DND-41 (cell line): ENCODE data around the gene KATNIP.

ENCODE experiments used
- EZH2 ChIP-seq: IDR thresholded peaks from 3 replicates; pipeline ENCODE4 v1.6.1; 2012; ENCODE audit warnings: borderline replicate concordance, low read depth, mild to moderate bottlenecking, moderate library complexity, low read length, inconsistent platforms; ENCODE audit not compliant: severe bottlenecking
- TF ChIP-seq, protein P1 (sequence below): IDR thresholded peaks from 2 replicates; pipeline ENCODE4 v1.5.1; 2012; ENCODE audit warnings: borderline replicate concordance, low read length, moderate library complexity, mild to moderate bottlenecking; ENCODE audit not compliant: poor library complexity, severe bottlenecking; ENCODE audit errors: extremely low read depth

DNA sequence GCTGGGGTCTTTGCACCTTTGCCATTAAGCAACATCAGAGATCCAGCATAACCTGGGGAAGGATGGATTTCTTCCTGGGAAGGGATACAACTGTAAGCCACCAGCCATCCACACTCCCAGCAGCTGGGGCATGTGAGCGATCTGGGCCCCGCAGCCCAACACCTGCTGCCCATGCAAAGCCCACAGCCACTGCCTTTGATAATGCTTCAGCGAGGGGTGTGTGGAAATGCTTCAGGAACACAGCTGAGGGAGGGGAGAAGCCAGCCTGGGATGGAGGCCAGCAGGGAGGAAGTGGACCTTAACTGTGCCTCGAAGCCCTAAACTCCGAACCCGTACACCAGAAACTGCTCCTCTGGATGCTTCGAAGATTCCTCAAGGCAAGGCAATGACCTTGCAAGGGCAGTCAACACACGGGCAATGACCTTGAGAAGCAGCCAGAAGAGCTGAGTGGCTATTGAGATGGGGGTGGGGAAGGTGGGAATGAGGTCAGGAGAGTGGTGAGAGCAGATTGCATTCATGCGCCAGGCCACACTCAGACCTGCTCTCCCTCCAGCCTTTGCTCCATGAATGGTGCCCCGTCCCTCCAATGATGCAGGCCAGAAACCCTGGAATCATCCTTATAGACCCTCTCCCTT, 49.1 kb downstream of the KATNIP start:
- TF ChIP-seq EZH2 = no peak
- TF ChIP-seq, protein P1, sequence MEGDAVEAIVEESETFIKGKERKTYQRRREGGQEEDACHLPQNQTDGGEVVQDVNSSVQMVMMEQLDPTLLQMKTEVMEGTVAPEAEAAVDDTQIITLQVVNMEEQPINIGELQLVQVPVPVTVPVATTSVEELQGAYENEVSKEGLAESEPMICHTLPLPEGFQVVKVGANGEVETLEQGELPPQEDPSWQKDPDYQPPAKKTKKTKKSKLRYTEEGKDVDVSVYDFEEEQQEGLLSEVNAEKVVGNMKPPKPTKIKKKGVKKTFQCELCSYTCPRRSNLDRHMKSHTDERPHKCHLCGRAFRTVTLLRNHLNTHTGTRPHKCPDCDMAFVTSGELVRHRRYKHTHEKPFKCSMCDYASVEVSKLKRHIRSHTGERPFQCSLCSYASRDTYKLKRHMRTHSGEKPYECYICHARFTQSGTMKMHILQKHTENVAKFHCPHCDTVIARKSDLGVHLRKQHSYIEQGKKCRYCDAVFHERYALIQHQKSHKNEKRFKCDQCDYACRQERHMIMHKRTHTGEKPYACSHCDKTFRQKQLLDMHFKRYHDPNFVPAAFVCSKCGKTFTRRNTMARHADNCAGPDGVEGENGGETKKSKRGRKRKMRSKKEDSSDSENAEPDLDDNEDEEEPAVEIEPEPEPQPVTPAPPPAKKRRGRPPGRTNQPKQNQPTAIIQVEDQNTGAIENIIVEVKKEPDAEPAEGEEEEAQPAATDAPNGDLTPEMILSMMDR = no peak
